EL (cell line): ENCODE results near the gene ADGRG4.
A peak's percentile ranks its signal among the peaks of the same experiment; 100 is the strongest.
"Not testable (repeated sequence)": the region's sequence is repeated elsewhere in the genome, so short reads cannot be mapped to it uniquely, and the experiment has no call there.

Experiments
- DNase-seq: peaks from one replicate; pipeline ENCODE4 v3.0.0-alpha.2; 2016

The ADGRG4 gene

GRCh38 chrX:136300721-136301120 is at the start of gene ADGRG4:
ADGRG4 (plus strand) TSS chrX:136300963; CDS start chrX:136308778, 7,815 bp downstream.
- DNase-seq: not testable (repeated sequence)

GRCh38 chrX:136251041-136251991 is 49.4 kb upstream of the ADGRG4 start, which contains the start of gene MAP7D3:
MAP7D3 (minus strand) TSS chrX:136251400; CDS start chrX:136251358, 42 bp downstream.
- DNase-seq: peak; percentile 61

- no peak for DNase-seq
Observed at GRCh38 chrX:136255541-136255940, 45.2 kb upstream of the ADGRG4 start.

- no peak for DNase-seq
Observed at GRCh38 chrX:136256026-136256425, 44.7 kb upstream of the ADGRG4 start.

- DNase-seq: no peak
Observed at GRCh38 chrX:136258951-136259350, 41.8 kb upstream of the ADGRG4 start.

- DNase-seq: peak; percentile 80
Observed at GRCh38 chrX:136259543-136259942, 41.2 kb upstream of the ADGRG4 start.

GRCh38 chrX:136260776-136261175 is 40.0 kb upstream of the ADGRG4 start:
- peak; percentile 86 for DNase-seq

GRCh38 chrX:136261321-136261720 is 39.4 kb upstream of the ADGRG4 start:
- no peak for DNase-seq

- DNase-seq: no peak
Observed at GRCh38 chrX:136262243-136262642, 38.5 kb upstream of the ADGRG4 start.

GRCh38 chrX:136262812-136263315 is 37.9 kb upstream of the ADGRG4 start:
- no peak for DNase-seq

GRCh38 chrX:136266828-136267227 is 33.9 kb upstream of the ADGRG4 start:
- DNase-seq: no peak

GRCh38 chrX:136268051-136269048 is 32.4 kb upstream of the ADGRG4 start:
- DNase-seq: peak; percentile 36

- DNase-seq: no peak
Observed at GRCh38 chrX:136269921-136270320, 30.8 kb upstream of the ADGRG4 start.

GRCh38 chrX:136271300-136271699 is 29.5 kb upstream of the ADGRG4 start:
- DNase-seq: no peak

GRCh38 chrX:136272325-136272724 is 28.4 kb upstream of the ADGRG4 start:
- DNase-seq: no peak

- DNase-seq: no peak
Observed at GRCh38 chrX:136273986-136274385, 26.8 kb upstream of the ADGRG4 start.

- DNase-seq: no peak
Observed at GRCh38 chrX:136275553-136275952, 25.2 kb upstream of the ADGRG4 start.

- DNase-seq: not testable (repeated sequence)
Observed at GRCh38 chrX:136286375-136286774, 14.4 kb upstream of the ADGRG4 start.

GRCh38 chrX:136291824-136292223 is 8.9 kb upstream of the ADGRG4 start:
- DNase-seq: no peak

GRCh38 chrX:136292656-136293055 is 8.1 kb upstream of the ADGRG4 start:
- no peak for DNase-seq

GRCh38 chrX:136295380-136295779 is 5.4 kb upstream of the ADGRG4 start:
- no peak for DNase-seq

- DNase-seq: no peak
Observed at GRCh38 chrX:136303041-136303440, 2.3 kb downstream of the ADGRG4 start.

- DNase-seq: no peak
Observed at GRCh38 chrX:136304493-136304892, 3.7 kb downstream of the ADGRG4 start.
